H9 (cell line): ENCODE data around the gene DAB1. TPM values are rescaled to one million over a fixed set of nuclear protein-coding genes. Genes with fewer than 3 reads are reported as not detected.

ENCODE experiments used
- DNase-seq: peaks from one replicate; pipeline ENCODE4 v3.0.0-alpha.2; 2017
- H2AFZ ChIP-seq: one replicate; pipeline ENCODE4 v1.6.1; 2013; ENCODE audit warnings: mild to moderate bottlenecking, low read length, control low read depth, moderate library complexity
- H2AK5ac ChIP-seq: 2 replicates; pipeline ENCODE4 v1.6.1; 2013; ENCODE audit warnings: low read length, control low read depth, mixed read lengths; ENCODE audit not compliant: insufficient read length
- H2BK120ac ChIP-seq: one replicate; pipeline ENCODE4 v1.6.1; 2013; ENCODE audit warnings: low read depth, mild to moderate bottlenecking, low read length, control low read depth, inconsistent platforms; ENCODE audit not compliant: poor library complexity, severe bottlenecking
- H2BK12ac ChIP-seq: 2 replicates; pipeline ENCODE4 v1.6.1; 2013; ENCODE audit warnings: low read length, control low read depth, mixed read lengths, low read depth; ENCODE audit not compliant: insufficient read length
- H2BK15ac ChIP-seq: 2 replicates; pipeline ENCODE4 v1.6.1; 2013; ENCODE audit warnings: low read depth, low read length, control low read depth
- H2BK20ac ChIP-seq: one replicate; pipeline ENCODE4 v1.6.1; 2013; ENCODE audit warnings: low read depth, mild to moderate bottlenecking, low read length, control low read depth, inconsistent platforms; ENCODE audit not compliant: poor library complexity, severe bottlenecking
- H2BK5ac ChIP-seq: 2 replicates; pipeline ENCODE4 v1.6.1; 2013; ENCODE audit warnings: low read length, control low read depth, mixed read lengths; ENCODE audit not compliant: insufficient read length
- H3K14ac ChIP-seq: 2 replicates; pipeline ENCODE4 v1.6.1; 2013; ENCODE audit warnings: low read length, control low read depth; ENCODE audit not compliant: insufficient read depth
- H3K18ac ChIP-seq: 2 replicates; pipeline ENCODE4 v1.6.1; 2013; ENCODE audit warnings: low read depth, mild to moderate bottlenecking, mixed read lengths, low read length, control low read depth; ENCODE audit not compliant: insufficient read length
- H3K23ac ChIP-seq: 2 replicates; pipeline ENCODE4 v1.6.1; 2013; ENCODE audit warnings: low read length, control low read depth, mixed read lengths, low read depth; ENCODE audit not compliant: insufficient read length
- H3K23me2 ChIP-seq: 2 replicates; pipeline ENCODE4 v1.6.1; 2013; ENCODE audit warnings: low read depth, mild to moderate bottlenecking, mixed read lengths, low read length, control low read depth; ENCODE audit not compliant: insufficient read length, poor library complexity, severe bottlenecking
- H3K27ac ChIP-seq: 2 replicates; pipeline ENCODE4 v1.5.1; 2013; ENCODE audit warnings: low read length, control low read depth, mixed read lengths, low read depth; ENCODE audit not compliant: insufficient read length
- H3K27me3 ChIP-seq: 2 replicates; pipeline ENCODE4 v1.6.1; 2013; ENCODE audit warnings: low read length, control low read depth, inconsistent platforms; ENCODE audit not compliant: insufficient read depth
- H3K4ac ChIP-seq: 2 replicates; pipeline ENCODE4 v1.6.1; 2013; ENCODE audit warnings: low read depth, mild to moderate bottlenecking, control low read depth, inconsistent platforms, low read length, moderate library complexity
- H3K4me1 ChIP-seq: 2 replicates; pipeline ENCODE4 v1.6.1; 2013; ENCODE audit warnings: low read length, control low read depth, inconsistent platforms; ENCODE audit not compliant: insufficient read depth
- H3K4me2 ChIP-seq: 2 replicates; pipeline ENCODE4 v1.6.1; 2013; ENCODE audit warnings: low read length, control low read depth, mixed read lengths; ENCODE audit not compliant: insufficient read length, insufficient read depth
- H3K56ac ChIP-seq: 2 replicates; pipeline ENCODE4 v1.6.1; 2013; ENCODE audit warnings: low read depth, mild to moderate bottlenecking, mixed read lengths, low read length, control low read depth; ENCODE audit not compliant: insufficient read length
- H3K79me1 ChIP-seq: 2 replicates; pipeline ENCODE4 v1.6.1; 2013; ENCODE audit warnings: low read depth, mild to moderate bottlenecking, moderate library complexity, low read length, control low read depth, inconsistent platforms; ENCODE audit not compliant: insufficient read depth, poor library complexity, severe bottlenecking
- H3K79me2 ChIP-seq: 2 replicates; pipeline ENCODE4 v1.6.1; 2013; ENCODE audit warnings: low read length, control low read depth, inconsistent platforms; ENCODE audit not compliant: insufficient read depth
- H3K9ac ChIP-seq: 2 replicates; pipeline ENCODE4 v1.6.1; 2013; ENCODE audit warnings: low read length, control low read depth, mixed read lengths; ENCODE audit not compliant: insufficient read length; ENCODE audit errors: extremely low read depth
- H3K9me3 ChIP-seq: one replicate; pipeline ENCODE4 v1.6.1; 2013; ENCODE audit warnings: low read depth, low read length, inconsistent platforms; ENCODE audit not compliant: control insufficient read depth
- H3T11ph ChIP-seq: one replicate; pipeline ENCODE4 v1.6.1; 2013; ENCODE audit warnings: mild to moderate bottlenecking, low read length, control low read depth, inconsistent platforms
- H4K20me1 ChIP-seq: one replicate; pipeline ENCODE4 v1.6.1; 2013; ENCODE audit not compliant: control insufficient read depth, insufficient read length, insufficient read depth
- H4K5ac ChIP-seq: 2 replicates; pipeline ENCODE4 v1.6.1; 2013; ENCODE audit warnings: low read depth, mild to moderate bottlenecking, mixed read lengths, low read length, control low read depth; ENCODE audit not compliant: insufficient read length
- H4K8ac ChIP-seq: replicated peaks from 2 replicates; pipeline ENCODE4 v1.6.1; 2013; ENCODE audit warnings: low read length, control low read depth, mixed read lengths, low read depth; ENCODE audit not compliant: insufficient read length
- H4K91ac ChIP-seq: 2 replicates; pipeline ENCODE4 v1.6.1; 2013; ENCODE audit warnings: low read depth, mild to moderate bottlenecking, moderate library complexity, mixed read lengths, low read length, control low read depth; ENCODE audit not compliant: insufficient read length
- H3K27ac Mint-ChIP-seq, 3 experiments: 2 replicates in 2 of 3; 3 replicates in 1 of 3; pipeline ENCODE4 v1.8.0; 2020 to 2021; ENCODE audit warnings: mixed read lengths in 3 of 3, mild to moderate bottlenecking in 1 of 3, moderate library complexity in 1 of 3
- H3K27me3 Mint-ChIP-seq: 2 replicates; pipeline ENCODE4 v1.8.0; 2021; ENCODE audit warnings: low read depth, mild to moderate bottlenecking, moderate library complexity, mixed read lengths
- H3K36me3 Mint-ChIP-seq, 3 experiments: 2 replicates in 2 of 3; 3 replicates in 1 of 3; pipeline ENCODE4 v1.8.0; 2020 to 2021; ENCODE audit warnings: low read depth in 3 of 3, mixed read lengths in 3 of 3; ENCODE audit not compliant: insufficient read depth in 1 of 3
- H3K4me1 Mint-ChIP-seq, 2 experiments: 2 replicates each; pipeline ENCODE4 v1.8.0; 2020; ENCODE audit warnings: mixed read lengths in 2 of 2
- H3K4me3 Mint-ChIP-seq, 2 experiments: 2 replicates in 1 of 2; 3 replicates in 1 of 2; pipeline ENCODE4 v1.8.0; 2020 to 2021; ENCODE audit warnings: mild to moderate bottlenecking in 2 of 2, mixed read lengths in 2 of 2, moderate library complexity in 1 of 2
- H3K9me3 Mint-ChIP-seq, 2 experiments: 2 replicates in 1 of 2; 3 replicates in 1 of 2; pipeline ENCODE4 v1.8.0; 2020; ENCODE audit warnings: mild to moderate bottlenecking in 2 of 2, mixed read lengths in 2 of 2, moderate library complexity in 1 of 2
- WGBS: extraction: QIAGEN DNeasy Blood & Tissue Kit; methylation state at CpG from one replicate; pipeline ENCODE4 v1.1.7; 2013; ENCODE audit warnings: missing lambda C conversion rate, low lambda C conversion rate, mixed read lengths; ENCODE audit not compliant: insufficient read length; ENCODE audit errors: extremely low coverage; 5-methylcytosine and 5-hydroxymethylcytosine counted together
- total RNA-seq: library from RNA; stranded (reverse); gene quantifications from 2 replicates; pipeline ENCODE4 v1.2.1, GENCODE V29; 2021
- TF ChIP-seq, protein P1 (sequence below): fragments of 200-600 bp; sonication (generic); conservative IDR thresholded peaks from 3 replicates; pipeline ENCODE4 v1.8.0; 2021; ENCODE audit warnings: antibody characterized with exemption, mild to moderate bottlenecking

Gene DAB1
- total RNA-seq, 1 experiment from 2014 or later = 9.3 TPM

GRCh38 chr1:57066980-57067610 lies 356.8 kb downstream of the DAB1 start:
- no peak overlapping the region for H3K4me3 Mint-ChIP-seq
- no peaks in the 10 kb centered on the region for H3K79me2 ChIP-seq

More at GRCh38 chr1:57066980-57067610, 356.8 kb downstream of the DAB1 start:
- H3K4me2 ChIP-seq = no peak overlapping the region
- H3K36me3 Mint-ChIP-seq = no peaks in the 10 kb centered on the region
- TF ChIP-seq, protein P1, sequence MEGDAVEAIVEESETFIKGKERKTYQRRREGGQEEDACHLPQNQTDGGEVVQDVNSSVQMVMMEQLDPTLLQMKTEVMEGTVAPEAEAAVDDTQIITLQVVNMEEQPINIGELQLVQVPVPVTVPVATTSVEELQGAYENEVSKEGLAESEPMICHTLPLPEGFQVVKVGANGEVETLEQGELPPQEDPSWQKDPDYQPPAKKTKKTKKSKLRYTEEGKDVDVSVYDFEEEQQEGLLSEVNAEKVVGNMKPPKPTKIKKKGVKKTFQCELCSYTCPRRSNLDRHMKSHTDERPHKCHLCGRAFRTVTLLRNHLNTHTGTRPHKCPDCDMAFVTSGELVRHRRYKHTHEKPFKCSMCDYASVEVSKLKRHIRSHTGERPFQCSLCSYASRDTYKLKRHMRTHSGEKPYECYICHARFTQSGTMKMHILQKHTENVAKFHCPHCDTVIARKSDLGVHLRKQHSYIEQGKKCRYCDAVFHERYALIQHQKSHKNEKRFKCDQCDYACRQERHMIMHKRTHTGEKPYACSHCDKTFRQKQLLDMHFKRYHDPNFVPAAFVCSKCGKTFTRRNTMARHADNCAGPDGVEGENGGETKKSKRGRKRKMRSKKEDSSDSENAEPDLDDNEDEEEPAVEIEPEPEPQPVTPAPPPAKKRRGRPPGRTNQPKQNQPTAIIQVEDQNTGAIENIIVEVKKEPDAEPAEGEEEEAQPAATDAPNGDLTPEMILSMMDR = no peak
- peaks cover 15 to 23% of the 10 kb centered on the region in 2 experiments for H3K4me1 Mint-ChIP-seq
- no peak overlapping the region for H2BK20ac ChIP-seq
- no peaks in the 10 kb centered on the region for H3K27me3 ChIP-seq
- H3K4ac ChIP-seq = no peak overlapping the region
- H2BK15ac ChIP-seq = no peak overlapping the region
- no peak overlapping the region for H2BK120ac ChIP-seq
- no peak overlapping the region for H4K91ac ChIP-seq
- no peak overlapping the region for H4K8ac ChIP-seq
- H3K9me3 ChIP-seq = no peaks in the 10 kb centered on the region
- no peak for DNase-seq
- no peak overlapping the region for H3K23ac ChIP-seq
- no peak overlapping the region for H2BK12ac ChIP-seq
- no peak overlapping the region; a peak in 1 of 7 replicates for H3K27ac Mint-ChIP-seq
- H3K18ac ChIP-seq = no peak overlapping the region
- H2BK5ac ChIP-seq = no peak overlapping the region
- no peak overlapping the region for H2AK5ac ChIP-seq
- H3K56ac ChIP-seq = no peak overlapping the region
- H3K9me3 Mint-ChIP-seq = no peaks in the 10 kb centered on the region
- H4K5ac ChIP-seq = no peak overlapping the region
- no CpG with 5 or more reads among the region's 4 CpGs for WGBS
- no peak overlapping the region for H3K27ac ChIP-seq
- H4K20me1 ChIP-seq = no peaks in the 10 kb centered on the region
- no peaks in the 10 kb centered on the region for H3K27me3 Mint-ChIP-seq
- no peaks in the 10 kb centered on the region for H3K79me1 ChIP-seq
- no peak overlapping the region for H3T11ph ChIP-seq
- H3K14ac ChIP-seq = no peak overlapping the region
- H3K4me1 ChIP-seq = no peaks in the 10 kb centered on the region
- no peak overlapping the region for H2AFZ ChIP-seq
- no peak overlapping the region for H3K9ac ChIP-seq
- no peaks in the 10 kb centered on the region for H3K23me2 ChIP-seq
